HepG2 (cell line): ENCODE measurements around the gene CREG2. TPM values are rescaled to one million over a fixed set of nuclear protein-coding genes. Genes with fewer than 3 reads are reported as not detected.

Source experiments
- ATAC-seq: fragments of 200-7000 bp; cut with Tn5 transposase; 3 replicates; pipeline ENCODE4 v1.9.1; 2020; ENCODE audit warnings: mild to moderate bottlenecking, moderate library complexity
- BruUV-seq: library from RNA; stranded (reverse); fragments of 400-500 nt; replicated peaks from 2 replicates; lab custom pipeline; 2021; lab: Mats Ljungman, UMichigan
- CTCF ChIA-PET: fragments of 300-600 bp; formaldehyde crosslinking; extraction: SDS; loops from one replicate; lab custom pipeline; 2021; ENCODE audit warnings: low total read pairs, inconsistent platforms, low intra/inter-chr PET ratio; lab: Yijun Ruan, JAX
- POLR2A ChIA-PET: fragments of 350-600 bp; sonication (Branson Sonifier 250); formaldehyde crosslinking; loops from one replicate; lab custom pipeline; 2020; ENCODE audit warnings: antibody characterized with exemption, inconsistent platforms; lab: Yijun Ruan, JAX
- DNase-seq: peaks from one replicate; pipeline ENCODE4 v3.0.0-alpha.2; 2015; ENCODE audit warnings: low spot score
- FAIRE-seq: peaks from 3 replicates; lab custom pipeline; 2011; peaks lifted over from hg19 to GRCh38; lab: Jason Lieb, UNC
- H2AFZ ChIP-seq: one replicate; pipeline ENCODE4 v1.6.1; 2011; ENCODE audit warnings: low read length, inconsistent platforms
- H3K27ac ChIP-seq: fragments of 300-600 bp; 3 replicates; pipeline ENCODE4 v1.8.0; 2011; ENCODE audit warnings: mixed run types, mild to moderate bottlenecking, mixed read lengths, low read length, inconsistent platforms; ENCODE audit not compliant: insufficient read depth; ENCODE audit errors: extremely low read length
- H3K27me3 ChIP-seq, 2 experiments: fragments of 200-600 bp in 1 of 2; 2 replicates in 1 of 2; 3 replicates in 1 of 2; pipeline versions ENCODE4 v1.6.0 to v1.8.0; 2011; ENCODE audit warnings: low read length in 2 of 2, mild to moderate bottlenecking in 2 of 2, moderate library complexity in 2 of 2, inconsistent platforms in 1 of 2; ENCODE audit not compliant: insufficient read depth in 2 of 2, control insufficient read depth in 1 of 2
- H3K36me3 ChIP-seq, 2 experiments: fragments of 200-600 bp in 1 of 2; replicated peaks in 1 of 2; 2 replicates in 1 of 2; 3 replicates in 1 of 2; pipeline versions ENCODE4 v1.5.1 to v1.8.0; 2011; ENCODE audit warnings: low read length in 2 of 2, inconsistent platforms in 1 of 2; ENCODE audit not compliant: insufficient read depth in 2 of 2, control insufficient read depth in 1 of 2
- H3K4me1 ChIP-seq: 2 replicates; pipeline ENCODE4 v1.5.1; 2012; ENCODE audit warnings: low read length, inconsistent platforms; ENCODE audit not compliant: insufficient read depth
- H3K4me2 ChIP-seq: 2 replicates; pipeline ENCODE4 v1.6.0; 2011; ENCODE audit warnings: low read depth, low read length, inconsistent platforms
- H3K4me3 ChIP-seq, 3 experiments: fragments of 200-600 bp in 1 of 3; sonication (generic), shearing (Covaris generic) in 1 of 3; replicated peaks in 1 of 3; 2 replicates each; pipeline ENCODE4 v1.5.1; 2011 to 2016; ENCODE audit warnings: low read length in 3 of 3, inconsistent platforms in 2 of 3, low read depth in 2 of 3, mild to moderate bottlenecking in 2 of 3, control low read depth in 1 of 3, mixed read lengths in 1 of 3; ENCODE audit not compliant: insufficient read depth in 1 of 3
- H3K79me2 ChIP-seq: one replicate; pipeline ENCODE4 v1.6.1; 2011; ENCODE audit warnings: low read length, inconsistent platforms; ENCODE audit not compliant: insufficient read depth
- H3K9ac ChIP-seq: 2 replicates; pipeline ENCODE4 v1.6.0; 2011; ENCODE audit warnings: mild to moderate bottlenecking, low read depth, low read length, inconsistent platforms; ENCODE audit not compliant: insufficient read depth
- H3K9me3 ChIP-seq: 2 replicates; pipeline ENCODE4 v1.5.1; 2012; ENCODE audit warnings: mild to moderate bottlenecking, low read length
- H4K20me1 ChIP-seq: 2 replicates; pipeline ENCODE4 v1.6.0; 2011; ENCODE audit warnings: inconsistent platforms, mild to moderate bottlenecking, low read length, moderate library complexity; ENCODE audit not compliant: insufficient read depth
- KDM1A ChIP-seq: IDR thresholded peaks from 2 replicates; pipeline ENCODE4 v1.6.1; 2016; ENCODE audit warnings: missing compliant biosample characterization
- NFKBIZ ChIP-seq: IDR thresholded peaks from 2 replicates; pipeline ENCODE4 v1.6.1; 2018; ENCODE audit warnings: missing genetic modification reagents, missing compliant biosample characterization
- SIN3A ChIP-seq: IDR thresholded peaks from 2 replicates; pipeline ENCODE4 v1.6.1; 2011; ENCODE audit warnings: low read depth, mild to moderate bottlenecking, control low read depth, low read length, borderline replicate concordance
- SMYD3 ChIP-seq: sonication (generic); formaldehyde crosslinking; IDR thresholded peaks from 2 replicates; pipeline ENCODE4 v1.8.1; 2023; ENCODE audit warnings: mild to moderate bottlenecking, missing genetic modification reagents
- ZFAT ChIP-seq: sonication (generic); formaldehyde crosslinking; conservative IDR thresholded peaks from 2 replicates; pipeline ENCODE4 v1.8.1; 2023; ENCODE audit warnings: missing genetic modification reagents, inconsistent platforms
- ZNF703 ChIP-seq: sonication (generic); formaldehyde crosslinking; IDR thresholded peaks from 2 replicates; pipeline ENCODE4 v1.5.1; 2020; ENCODE audit warnings: missing genetic modification reagents, mild to moderate bottlenecking, moderate library complexity, borderline replicate concordance
- ZNF879 ChIP-seq: sonication (generic); formaldehyde crosslinking; IDR thresholded peaks from 2 replicates; pipeline ENCODE4 v1.8.1; 2023; ENCODE audit warnings: missing genetic modification reagents
- WGBS: methylation state at CpG from one replicate; pipeline ENCODE4 v1.1.6; 2017; ENCODE audit warnings: low lambda C conversion rate; 5-methylcytosine and 5-hydroxymethylcytosine counted together
- in situ Hi-C: cut with HindIII; loops from 2 replicates; pipeline ENCODE4 v1.10.0; 2017; ENCODE audit warnings: low pct_unique_long_range_greater_than_20kb; ENCODE audit not compliant: extremely low pct_ligation_motif_present
- intact Hi-C: fragments of 100-400 bp; cut with micrococcal nuclease; formaldehyde crosslinking; loops from one replicate; pipeline ENCODE4 v1.10.0; 2022; ENCODE audit not compliant: unreplicated experiment
- polyA plus RNA-seq, 8 experiments: library from polyadenylated mRNA; depleted of rRNA in 3 of 8; stranded (reverse) in 7 of 8; unstranded in 1 of 8; fragments of >200 nt; fragmentation: Illumina TruSeq in 4 of 8; extraction: Trizol in 4 of 8; gene quantifications; 2 replicates each; pipeline versions ENCODE4 v1.2.1 to v1.2.3, GENCODE V29; 2011 to 2016; ENCODE audit warnings: low read depth in 4 of 8, missing spikeins in 1 of 8, mixed read lengths in 1 of 8; ENCODE audit not compliant: insufficient read depth in 1 of 8
- total RNA-seq, 5 experiments: library from RNA; depleted of rRNA; stranded (reverse); fragments of >200 nt; fragmentation: Illumina TruSeq; extraction: Trizol; gene quantifications; 2 replicates each; pipeline ENCODE4 v1.2.3, GENCODE V29; 2016; ENCODE audit warnings: low read depth in 1 of 5
- TF ChIP-seq, protein P1 (sequence below): sonication (generic); formaldehyde crosslinking; IDR thresholded peaks from 2 replicates; pipeline ENCODE4 v1.4.0; 2020; ENCODE audit warnings: missing genetic modification reagents, borderline replicate concordance

CREG2 gene
- total and polyA plus RNA-seq, 2 of the 13 experiments (the other 11 are each of a cell fraction or from before 2014, with no cell fraction given) = 0.18 to 0.26 TPM

GRCh38 chr2:101361121-101361520 lies 26.2 kb downstream of the CREG2 start (continued):
- TF ChIP-seq SMYD3 = no peak

GRCh38 chr2:101360232-101360631 lies 27.1 kb downstream of the CREG2 start:
- H3K4me3 ChIP-seq = no peak overlapping the region

More at GRCh38 chr2:101360232-101360631, 27.1 kb downstream of the CREG2 start:
- H4K20me1 ChIP-seq = no peaks in the 10 kb centered on the region
- no peak overlapping the region for H3K4me2 ChIP-seq
- H3K27me3 ChIP-seq = peaks cover 0 to 25% of the 10 kb centered on the region in 2 experiments; a peak in 4 of 5 replicates
- no peaks in the 10 kb centered on the region for H3K36me3 ChIP-seq
- POLR2A ChIA-PET = no interaction called here
- intact Hi-C loops (no loop called here), in situ Hi-C loops (no loop called here)
- peaks cover 18% of the 10 kb centered on the region for H3K4me1 ChIP-seq
- no peaks in the 10 kb centered on the region for H3K9me3 ChIP-seq
- TF ChIP-seq KDM1A (CRISPR knock-in tag) = no peak
- no peak for TF ChIP-seq NFKBIZ
- no peak for TF ChIP-seq ZFAT (CRISPR knock-in tag)
- TF ChIP-seq ZNF703 = no peak
- TF ChIP-seq, protein P1, sequence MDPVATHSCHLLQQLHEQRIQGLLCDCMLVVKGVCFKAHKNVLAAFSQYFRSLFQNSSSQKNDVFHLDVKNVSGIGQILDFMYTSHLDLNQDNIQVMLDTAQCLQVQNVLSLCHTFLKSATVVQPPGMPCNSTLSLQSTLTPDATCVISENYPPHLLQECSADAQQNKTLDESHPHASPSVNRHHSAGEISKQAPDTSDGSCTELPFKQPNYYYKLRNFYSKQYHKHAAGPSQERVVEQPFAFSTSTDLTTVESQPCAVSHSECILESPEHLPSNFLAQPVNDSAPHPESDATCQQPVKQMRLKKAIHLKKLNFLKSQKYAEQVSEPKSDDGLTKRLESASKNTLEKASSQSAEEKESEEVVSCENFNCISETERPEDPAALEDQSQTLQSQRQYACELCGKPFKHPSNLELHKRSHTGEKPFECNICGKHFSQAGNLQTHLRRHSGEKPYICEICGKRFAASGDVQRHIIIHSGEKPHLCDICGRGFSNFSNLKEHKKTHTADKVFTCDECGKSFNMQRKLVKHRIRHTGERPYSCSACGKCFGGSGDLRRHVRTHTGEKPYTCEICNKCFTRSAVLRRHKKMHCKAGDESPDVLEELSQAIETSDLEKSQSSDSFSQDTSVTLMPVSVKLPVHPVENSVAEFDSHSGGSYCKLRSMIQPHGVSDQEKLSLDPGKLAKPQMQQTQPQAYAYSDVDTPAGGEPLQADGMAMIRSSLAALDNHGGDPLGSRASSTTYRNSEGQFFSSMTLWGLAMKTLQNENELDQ (CRISPR knock-in tag) = no peak
- no peak for TF ChIP-seq SIN3A
- TF ChIP-seq ZNF879 (CRISPR knock-in tag) = no peak
- WGBS = 6% methylated on average over 4 of the region's 4 CpGs
- DNase-seq = no peak
- H3K79me2 ChIP-seq = no peaks in the 10 kb centered on the region
- no TSS peak for BruUV-seq
- no peak for ATAC-seq
- FAIRE-seq = no peak
- H3K27ac ChIP-seq = no peak overlapping the region
- CTCF ChIA-PET = no interaction called here
- no peak overlapping the region for H3K9ac ChIP-seq
- no peak overlapping the region for H2AFZ ChIP-seq
